22Rv1 (cell line): ENCODE data around the gene PHF21A.

Experiments
- CTCF ChIP-seq: fragments of 450-650 bp; IDR thresholded peaks from 2 replicates; pipeline ENCODE4 v1.5.1; 2017; ENCODE audit warnings: mild to moderate bottlenecking
- ZFX ChIP-seq: fragments of 450-650 bp; IDR thresholded peaks from 2 replicates; pipeline ENCODE4 v1.6.1; 2017; ENCODE audit warnings: antibody characterized with exemption, borderline replicate concordance

- TF ChIP-seq CTCF (no peak), ZFX (no peak)
Observed at GRCh38 chr11:46003572-46003971, 117.7 kb downstream of the PHF21A start.
